GM12872 (cell line): ENCODE results near the gene IMMT.
A peak's percentile ranks its signal among the peaks of the same experiment; 100 is the strongest.

Experiments used
- TF ChIP-seq, protein P1 (sequence below): IDR thresholded peaks from 3 replicates; pipeline ENCODE4 v1.5.1; 2011; ENCODE audit warnings: low read depth, mild to moderate bottlenecking, low read length, moderate library complexity; ENCODE audit not compliant: insufficient read depth

The IMMT gene

DNA sequence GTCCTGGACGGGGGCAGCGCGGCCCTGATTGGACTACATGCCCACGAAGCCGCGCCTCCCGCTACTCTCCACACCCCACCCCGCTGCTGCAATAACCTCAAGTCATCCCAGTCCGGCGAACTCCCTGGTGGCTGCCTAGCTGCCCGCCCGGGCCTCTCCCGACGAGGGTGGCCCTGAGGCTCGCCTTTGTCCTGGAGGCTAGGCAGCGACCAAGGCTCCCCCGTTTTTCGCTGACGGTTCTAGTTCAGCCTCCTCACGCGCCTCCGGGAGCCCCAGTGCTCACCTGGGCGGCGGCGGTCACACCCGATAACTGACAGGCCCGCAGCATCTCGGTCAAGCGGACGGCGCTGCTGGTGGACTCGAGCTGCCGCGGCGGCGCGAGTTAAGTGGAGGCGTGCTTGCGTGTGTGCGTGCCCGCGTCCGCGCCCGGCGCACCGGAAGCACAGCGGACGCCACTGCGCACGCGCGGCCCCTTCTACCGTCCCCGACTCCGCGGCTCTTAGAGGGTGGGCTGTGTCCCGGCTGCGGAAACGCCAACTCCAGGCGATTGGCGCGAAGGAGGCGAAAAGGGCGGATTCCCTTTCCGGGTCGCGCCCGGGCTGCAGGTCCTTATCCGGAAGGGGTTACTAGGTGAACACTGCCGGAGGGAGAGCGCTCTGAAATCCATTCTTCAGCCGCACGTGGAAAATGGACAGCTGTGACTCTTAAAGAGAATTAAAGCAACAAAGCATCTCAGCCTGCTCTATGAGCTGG is at the start of gene IMMT:
TSS of gene IMMT (minus strand) at position 408 of the 753 bp plus-strand sequence. CDS start at position 328, 80 bp downstream.
- TF ChIP-seq, protein P1, sequence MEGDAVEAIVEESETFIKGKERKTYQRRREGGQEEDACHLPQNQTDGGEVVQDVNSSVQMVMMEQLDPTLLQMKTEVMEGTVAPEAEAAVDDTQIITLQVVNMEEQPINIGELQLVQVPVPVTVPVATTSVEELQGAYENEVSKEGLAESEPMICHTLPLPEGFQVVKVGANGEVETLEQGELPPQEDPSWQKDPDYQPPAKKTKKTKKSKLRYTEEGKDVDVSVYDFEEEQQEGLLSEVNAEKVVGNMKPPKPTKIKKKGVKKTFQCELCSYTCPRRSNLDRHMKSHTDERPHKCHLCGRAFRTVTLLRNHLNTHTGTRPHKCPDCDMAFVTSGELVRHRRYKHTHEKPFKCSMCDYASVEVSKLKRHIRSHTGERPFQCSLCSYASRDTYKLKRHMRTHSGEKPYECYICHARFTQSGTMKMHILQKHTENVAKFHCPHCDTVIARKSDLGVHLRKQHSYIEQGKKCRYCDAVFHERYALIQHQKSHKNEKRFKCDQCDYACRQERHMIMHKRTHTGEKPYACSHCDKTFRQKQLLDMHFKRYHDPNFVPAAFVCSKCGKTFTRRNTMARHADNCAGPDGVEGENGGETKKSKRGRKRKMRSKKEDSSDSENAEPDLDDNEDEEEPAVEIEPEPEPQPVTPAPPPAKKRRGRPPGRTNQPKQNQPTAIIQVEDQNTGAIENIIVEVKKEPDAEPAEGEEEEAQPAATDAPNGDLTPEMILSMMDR, result no peak

DNA sequence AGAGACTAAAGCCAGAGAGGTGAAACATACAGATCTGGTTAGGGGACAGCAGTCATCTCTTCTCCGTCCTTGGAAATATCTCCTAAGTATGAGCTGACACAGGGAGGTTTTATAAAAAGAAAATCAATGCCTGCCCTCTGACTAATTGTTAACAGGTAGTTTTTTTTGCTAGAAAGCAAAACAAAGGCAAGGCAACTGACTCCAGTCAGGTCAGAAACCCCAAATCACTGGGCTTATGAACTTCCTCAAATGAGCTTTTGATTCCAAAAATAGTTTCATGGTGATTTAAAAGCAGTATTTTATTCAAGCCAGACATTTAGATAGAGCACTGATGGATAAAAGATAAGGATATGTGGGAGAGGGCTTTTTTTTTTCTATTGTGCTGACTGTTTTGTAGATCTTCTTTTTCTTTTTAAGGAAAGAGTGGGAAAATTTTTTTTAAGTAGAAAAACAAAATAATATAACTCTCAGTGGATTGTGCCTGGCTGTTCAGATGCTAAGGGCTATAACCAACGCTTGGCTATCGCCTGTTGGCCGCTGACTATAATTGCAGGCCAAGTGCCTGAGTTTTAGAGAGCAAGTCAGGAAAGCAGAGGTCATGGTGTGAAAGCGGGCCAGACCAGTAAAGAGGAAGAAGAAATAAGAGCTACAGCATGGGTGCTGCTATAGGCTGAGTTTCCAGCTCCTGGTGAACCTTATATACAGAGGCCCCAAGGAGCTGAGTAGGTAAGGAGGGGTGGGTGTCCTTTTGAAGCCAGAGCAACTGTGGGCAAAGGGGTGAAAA is 48.9 kb upstream of the IMMT start:
- TF ChIP-seq, protein P1, result peak; percentile 45; the same call in 2 of the 3 replicates

DNA sequence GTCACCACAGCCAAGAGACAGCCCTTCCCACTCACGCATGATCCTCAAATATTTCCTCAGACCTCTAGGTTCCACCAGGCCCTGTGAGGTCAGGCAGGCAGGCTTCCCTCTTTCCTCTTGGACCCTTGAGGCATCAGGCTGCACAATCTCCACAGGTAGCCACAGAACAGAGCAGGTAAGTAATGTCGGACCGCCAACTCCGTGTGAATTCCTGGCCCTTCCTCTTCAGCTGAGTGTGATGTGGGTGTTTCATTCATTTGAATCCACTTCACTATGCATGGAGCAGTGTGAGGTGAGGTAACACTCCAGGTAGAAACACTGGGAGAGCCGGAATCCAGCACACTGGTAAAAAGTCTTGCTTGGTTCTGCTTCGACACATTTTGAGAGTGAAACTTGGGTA is 48.0 kb upstream of the IMMT start:
- TF ChIP-seq, protein P1, result no peak

DNA sequence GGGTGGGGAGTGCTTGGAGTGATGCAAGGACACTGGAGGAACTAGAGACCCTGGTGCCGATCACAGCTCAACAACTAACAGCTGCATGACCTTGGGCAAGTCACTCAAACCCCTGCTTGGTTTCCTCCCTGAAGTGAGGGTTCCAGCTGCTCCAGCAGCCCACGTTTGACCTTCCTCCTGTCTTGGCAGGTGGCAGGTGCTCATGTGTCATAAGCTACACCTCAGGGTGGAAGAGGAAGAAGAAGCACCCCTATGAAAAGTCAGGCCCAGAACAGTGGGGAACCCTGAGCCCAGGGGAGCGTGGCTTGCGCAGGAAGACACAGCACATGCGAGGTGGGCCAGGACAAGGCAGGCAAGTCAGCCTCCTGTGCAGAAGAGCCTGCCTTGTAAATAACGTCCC is 46.3 kb upstream of the IMMT start:
- TF ChIP-seq, protein P1, result no peak

DNA sequence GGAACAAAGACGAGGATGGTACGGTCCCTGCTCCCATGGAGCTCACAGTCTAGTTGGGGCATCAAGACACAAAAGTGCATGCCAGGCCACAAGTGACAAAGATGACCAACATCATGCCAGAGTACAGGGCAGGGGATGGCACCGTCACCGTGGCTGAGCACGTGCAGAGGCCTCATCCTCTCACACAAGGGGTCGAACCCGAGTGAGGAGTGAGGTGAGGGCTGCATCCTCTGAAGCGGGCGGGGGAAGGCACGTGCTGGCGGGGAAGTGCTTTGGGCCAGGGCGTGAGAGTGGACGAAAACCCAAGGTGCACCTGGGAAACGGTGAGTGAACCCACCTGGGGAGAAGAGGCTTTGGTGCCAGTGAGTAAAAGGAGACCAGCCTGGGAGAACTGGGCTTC is 45.0 kb upstream of the IMMT start:
- TF ChIP-seq, protein P1, result no peak

DNA sequence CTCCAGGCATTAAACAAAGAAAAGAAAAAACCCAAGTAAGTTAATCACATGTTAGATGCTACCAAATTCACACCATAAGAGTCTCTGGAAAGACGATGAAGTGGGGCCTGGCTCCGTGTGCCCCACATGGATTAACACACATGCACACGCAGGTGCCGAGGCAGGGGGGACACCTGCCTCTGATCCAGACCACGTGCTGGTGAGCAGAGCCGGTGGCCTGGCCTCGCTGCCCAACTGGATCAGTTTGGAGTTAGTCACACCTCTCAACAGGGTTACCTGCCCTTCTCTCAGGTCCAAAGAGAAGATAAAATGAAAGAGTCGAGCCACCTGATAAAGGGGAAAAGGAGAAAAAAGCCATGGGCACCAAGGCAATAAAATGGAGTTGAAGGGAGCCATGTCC is 44.5 kb upstream of the IMMT start:
- TF ChIP-seq, protein P1, result no peak

DNA sequence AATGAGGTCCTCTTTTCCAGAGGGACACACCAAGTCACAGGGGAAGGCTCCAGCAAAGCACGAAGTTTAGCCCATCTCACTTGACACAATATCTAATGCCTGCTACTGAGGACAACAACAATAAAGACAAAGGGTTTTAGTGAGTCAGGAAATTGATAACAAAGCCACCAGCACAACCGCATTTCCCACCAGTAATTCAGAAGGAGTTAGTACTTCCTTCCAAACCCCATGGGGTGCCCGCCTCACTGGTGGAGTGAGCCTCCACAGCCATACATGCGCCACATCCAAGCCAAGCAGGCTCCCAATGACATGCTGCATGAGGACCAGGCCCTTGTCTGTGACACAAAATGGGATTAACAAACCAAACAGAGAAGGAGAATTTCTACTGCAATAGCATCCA is 44.1 kb upstream of the IMMT start:
- TF ChIP-seq, protein P1, result no peak
